Ishikawa (cell line): ENCODE results near the gene SUN1.

Experiments
- CEBPB ChIP-seq: IDR thresholded peaks from 2 replicates; pipeline ENCODE4 v1.6.1; 2012
- CREB1 ChIP-seq: IDR thresholded peaks from 2 replicates; pipeline ENCODE4 v1.6.1; 2012; ENCODE audit warnings: low read depth
- EGR1 ChIP-seq: IDR thresholded peaks from 2 replicates; pipeline ENCODE4 v1.6.1; 2012
- EP300 ChIP-seq: IDR thresholded peaks from 2 replicates; pipeline ENCODE4 v1.6.1; 2012; ENCODE audit warnings: borderline replicate concordance
- FOXM1 ChIP-seq: IDR thresholded peaks from 2 replicates; pipeline ENCODE4 v1.6.1; 2012; ENCODE audit warnings: low read depth, borderline replicate concordance
- NFIC ChIP-seq: IDR thresholded peaks from 2 replicates; pipeline ENCODE4 v1.6.1; 2012
- RAD21 ChIP-seq: IDR thresholded peaks from 2 replicates; pipeline ENCODE4 v1.6.1; 2012; ENCODE audit warnings: low read depth
- TAF1 ChIP-seq: IDR thresholded peaks from 2 replicates; pipeline ENCODE4 v1.6.1; 2012; ENCODE audit warnings: low read depth, mild to moderate bottlenecking
- TCF12 ChIP-seq: IDR thresholded peaks from 2 replicates; pipeline ENCODE4 v1.6.1; 2012; ENCODE audit warnings: low read depth
- TEAD4 ChIP-seq: IDR thresholded peaks from 2 replicates; pipeline ENCODE4 v1.6.1; 2012
- YY1 ChIP-seq: IDR thresholded peaks from 2 replicates; pipeline ENCODE4 v1.6.1; 2012; ENCODE audit warnings: low read depth
- ZBTB7A ChIP-seq: IDR thresholded peaks from 2 replicates; pipeline ENCODE4 v1.6.1; 2012; ENCODE audit warnings: low read depth
- TF ChIP-seq, protein P1 (sequence below): IDR thresholded peaks from 2 replicates; pipeline ENCODE4 v1.6.1; 2012
- TF ChIP-seq, protein P2 (sequence below): IDR thresholded peaks from 2 replicates; pipeline ENCODE4 v1.6.1; 2012; ENCODE audit warnings: low read depth, mild to moderate bottlenecking
- TF ChIP-seq, protein P3 (sequence below): IDR thresholded peaks from 2 replicates; pipeline ENCODE4 v1.6.1; 2012

The SUN1 gene

DNA sequence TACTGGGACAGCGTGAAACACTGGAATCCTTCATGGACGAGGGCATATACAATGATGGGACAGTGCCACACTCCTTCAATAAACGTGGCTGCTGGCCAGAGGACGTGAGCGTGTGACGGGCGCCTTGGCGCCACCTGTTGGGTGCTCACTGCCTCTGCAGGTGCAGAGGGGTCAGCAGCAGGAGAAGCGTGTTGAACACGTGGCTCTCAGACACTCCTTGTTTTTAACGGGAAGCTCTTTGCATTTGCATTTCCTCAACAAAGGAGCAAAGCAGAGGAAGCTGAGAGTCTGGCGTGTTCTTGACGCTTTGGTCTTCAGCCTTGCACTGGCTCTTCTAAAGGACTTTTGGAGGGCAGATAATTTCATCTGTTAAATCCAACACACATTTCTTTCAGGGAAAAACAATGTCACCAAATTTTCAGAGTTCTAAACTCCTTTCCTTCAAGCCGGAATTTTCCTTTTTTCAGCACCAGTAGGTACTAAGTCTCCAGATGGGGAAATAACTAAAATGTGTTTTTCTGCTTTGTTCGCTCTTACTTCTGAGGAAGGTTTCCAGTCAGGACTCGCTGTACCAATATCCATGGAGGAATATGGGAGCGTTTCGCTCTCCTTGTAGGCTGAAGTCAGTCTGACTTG is 41.2 kb downstream of the SUN1 start:
- TF ChIP-seq CEBPB, result no peak
- no peak for TF ChIP-seq TEAD4
- TF ChIP-seq RAD21, result peak; percentile 86
- no peak for TF ChIP-seq FOXM1
- TF ChIP-seq, protein P1, sequence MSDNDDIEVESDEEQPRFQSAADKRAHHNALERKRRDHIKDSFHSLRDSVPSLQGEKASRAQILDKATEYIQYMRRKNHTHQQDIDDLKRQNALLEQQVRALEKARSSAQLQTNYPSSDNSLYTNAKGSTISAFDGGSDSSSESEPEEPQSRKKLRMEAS, result peak; percentile 99
- no peak for TF ChIP-seq TAF1
- TF ChIP-seq CREB1, result no peak
- 0 out of 2 replicates have a peak, but pooled peaks have one; percentile 16 for TF ChIP-seq YY1
- TF ChIP-seq, protein P2, sequence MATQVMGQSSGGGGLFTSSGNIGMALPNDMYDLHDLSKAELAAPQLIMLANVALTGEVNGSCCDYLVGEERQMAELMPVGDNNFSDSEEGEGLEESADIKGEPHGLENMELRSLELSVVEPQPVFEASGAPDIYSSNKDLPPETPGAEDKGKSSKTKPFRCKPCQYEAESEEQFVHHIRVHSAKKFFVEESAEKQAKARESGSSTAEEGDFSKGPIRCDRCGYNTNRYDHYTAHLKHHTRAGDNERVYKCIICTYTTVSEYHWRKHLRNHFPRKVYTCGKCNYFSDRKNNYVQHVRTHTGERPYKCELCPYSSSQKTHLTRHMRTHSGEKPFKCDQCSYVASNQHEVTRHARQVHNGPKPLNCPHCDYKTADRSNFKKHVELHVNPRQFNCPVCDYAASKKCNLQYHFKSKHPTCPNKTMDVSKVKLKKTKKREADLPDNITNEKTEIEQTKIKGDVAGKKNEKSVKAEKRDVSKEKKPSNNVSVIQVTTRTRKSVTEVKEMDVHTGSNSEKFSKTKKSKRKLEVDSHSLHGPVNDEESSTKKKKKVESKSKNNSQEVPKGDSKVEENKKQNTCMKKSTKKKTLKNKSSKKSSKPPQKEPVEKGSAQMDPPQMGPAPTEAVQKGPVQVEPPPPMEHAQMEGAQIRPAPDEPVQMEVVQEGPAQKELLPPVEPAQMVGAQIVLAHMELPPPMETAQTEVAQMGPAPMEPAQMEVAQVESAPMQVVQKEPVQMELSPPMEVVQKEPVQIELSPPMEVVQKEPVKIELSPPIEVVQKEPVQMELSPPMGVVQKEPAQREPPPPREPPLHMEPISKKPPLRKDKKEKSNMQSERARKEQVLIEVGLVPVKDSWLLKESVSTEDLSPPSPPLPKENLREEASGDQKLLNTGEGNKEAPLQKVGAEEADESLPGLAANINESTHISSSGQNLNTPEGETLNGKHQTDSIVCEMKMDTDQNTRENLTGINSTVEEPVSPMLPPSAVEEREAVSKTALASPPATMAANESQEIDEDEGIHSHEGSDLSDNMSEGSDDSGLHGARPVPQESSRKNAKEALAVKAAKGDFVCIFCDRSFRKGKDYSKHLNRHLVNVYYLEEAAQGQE, result no peak
- TF ChIP-seq ZBTB7A, result no peak
- TF ChIP-seq NFIC, result peak; percentile 81
- TF ChIP-seq EGR1, result no peak
- TF ChIP-seq EP300, result no peak
- TF ChIP-seq TCF12, result peak; percentile 43; the same call in 1 of the 2 replicates
- TF ChIP-seq, protein P3, sequence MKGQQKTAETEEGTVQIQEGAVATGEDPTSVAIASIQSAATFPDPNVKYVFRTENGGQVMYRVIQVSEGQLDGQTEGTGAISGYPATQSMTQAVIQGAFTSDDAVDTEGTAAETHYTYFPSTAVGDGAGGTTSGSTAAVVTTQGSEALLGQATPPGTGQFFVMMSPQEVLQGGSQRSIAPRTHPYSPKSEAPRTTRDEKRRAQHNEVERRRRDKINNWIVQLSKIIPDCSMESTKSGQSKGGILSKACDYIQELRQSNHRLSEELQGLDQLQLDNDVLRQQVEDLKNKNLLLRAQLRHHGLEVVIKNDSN, result peak; percentile 87

DNA sequence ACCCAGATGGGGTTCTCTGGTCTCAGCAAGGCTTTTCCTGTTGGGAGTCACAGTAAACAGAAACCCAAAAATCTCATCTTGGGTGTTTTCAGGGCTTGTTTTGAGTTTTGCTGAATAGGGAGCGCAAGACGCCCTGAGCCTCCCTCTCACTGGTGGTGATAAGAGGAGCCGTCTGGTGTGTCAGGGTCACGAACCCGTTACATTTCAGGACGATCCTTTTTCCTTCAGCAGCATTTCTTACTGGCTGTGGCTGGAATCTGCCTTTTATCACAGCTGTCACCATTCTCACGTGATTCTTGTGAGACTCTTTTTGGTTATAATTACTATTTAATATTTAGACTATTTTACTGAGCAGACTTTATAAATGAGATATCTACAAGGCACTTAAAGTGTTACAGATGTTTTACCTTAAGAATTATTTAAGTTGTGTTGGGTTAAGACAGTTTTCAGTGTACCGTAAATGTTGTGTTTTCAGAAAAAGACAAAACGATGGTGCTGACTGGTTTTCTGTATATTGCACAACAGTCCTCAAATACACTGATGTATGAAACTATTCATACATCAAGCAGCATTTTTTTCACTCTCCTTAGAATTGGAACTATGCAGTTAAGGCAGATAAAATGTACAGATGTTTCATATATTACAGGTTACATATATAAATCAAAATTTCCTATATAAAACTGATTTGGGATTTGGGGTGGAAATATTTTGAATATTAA is 41.9 kb downstream of the SUN1 start:
- TF ChIP-seq TEAD4 (no peak), TAF1 (no peak), EP300 (no peak), CREB1 (no peak)

DNA sequence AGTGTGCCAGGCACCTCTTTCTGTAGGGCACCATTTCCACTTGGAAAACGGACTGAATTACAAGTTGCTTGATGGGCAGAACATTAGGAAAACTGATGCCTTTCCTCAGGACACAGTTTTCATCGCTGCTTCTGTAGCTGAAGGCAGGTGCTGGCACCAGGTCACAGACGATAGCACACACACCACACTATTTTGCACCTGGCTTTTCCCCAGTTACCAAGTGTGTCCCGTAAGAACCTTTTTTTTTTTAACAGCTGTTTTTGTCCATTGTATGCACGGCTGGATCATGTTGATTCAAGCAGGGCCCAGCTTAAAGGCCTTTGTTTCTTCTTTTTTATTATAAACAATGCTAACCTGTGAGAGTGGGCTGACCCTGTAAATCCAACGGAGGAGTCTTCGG is 42.8 kb downstream of the SUN1 start:
- TF ChIP-seq ZBTB7A, result no peak
- no peak for TF ChIP-seq RAD21
- no peak for TF ChIP-seq TAF1
- no peak for TF ChIP-seq EP300
- no peak for TF ChIP-seq NFIC
- TF ChIP-seq FOXM1, result no peak
- no peak for TF ChIP-seq CEBPB
- TF ChIP-seq EGR1, result no peak
- TF ChIP-seq, protein P2, result no peak
- TF ChIP-seq YY1, result no peak
- no peak for TF ChIP-seq TCF12
- TF ChIP-seq CREB1, result no peak
- TF ChIP-seq, protein P3, result no peak
- TF ChIP-seq TEAD4, result no peak
- TF ChIP-seq, protein P1, result no peak

DNA sequence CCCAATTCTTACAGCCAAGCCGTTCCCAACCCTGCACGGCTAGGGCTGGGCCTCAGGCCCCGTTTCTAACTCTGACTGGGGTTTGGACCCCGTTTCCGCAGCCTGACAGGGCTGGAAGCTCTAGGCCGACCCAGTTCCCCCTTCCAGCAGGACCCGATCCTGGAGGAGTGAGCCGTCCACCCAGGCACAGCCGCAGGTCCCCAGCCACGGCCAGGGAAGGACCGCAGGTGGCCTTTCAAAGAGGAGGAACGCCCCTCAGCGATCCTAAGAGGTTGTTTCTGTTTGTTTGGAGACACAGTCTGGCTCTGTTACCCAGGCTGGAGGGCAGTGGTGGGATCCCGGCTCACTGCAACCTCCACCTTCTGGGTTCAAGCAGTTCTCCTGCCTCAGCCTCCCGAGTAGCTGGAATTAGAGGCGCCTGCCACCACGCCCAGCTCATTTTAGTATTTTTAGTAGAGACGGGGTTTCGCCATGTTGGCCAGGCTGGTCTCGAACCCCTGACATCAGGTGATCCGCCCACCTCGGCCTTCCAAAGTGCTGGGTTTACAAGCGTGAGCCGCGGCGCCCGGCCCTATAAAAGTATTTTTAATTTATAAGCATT is 43.3 kb downstream of the SUN1 start:
- TF ChIP-seq RAD21 (no peak), YY1 (no peak), TAF1 (no peak), CREB1 (no peak), EP300 (no peak), CEBPB (no peak), ZBTB7A (no peak)
- TF ChIP-seq, protein P2, result no peak
- TF ChIP-seq, protein P3, result no peak
